ENCODE results near the gene PEX5L.

Gene PEX5L

DNA sequence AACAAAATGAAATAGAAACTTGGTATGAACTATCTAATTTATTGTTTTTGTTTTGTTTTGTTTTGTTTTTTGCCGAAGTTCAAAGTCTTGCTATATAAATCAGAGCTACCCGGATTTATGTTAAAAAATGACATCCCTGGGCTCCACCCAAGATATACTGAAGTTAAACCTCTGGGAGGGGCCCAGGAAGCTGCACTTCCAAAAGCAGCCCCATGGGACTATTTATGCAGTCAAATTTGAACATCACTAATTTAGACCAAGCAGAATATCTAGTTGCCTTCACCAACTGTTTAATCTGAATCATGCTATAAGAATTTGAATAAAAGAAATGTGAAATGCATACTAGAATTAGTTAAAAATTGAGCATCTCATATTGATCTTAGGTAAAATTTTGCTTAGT, 32.2 kb downstream of the PEX5L start:
- no peak for DNase-seq

GRCh38 chr3:180002006-180002405, 34.7 kb downstream of the PEX5L start:
- DNase-seq = no peak

DNA sequence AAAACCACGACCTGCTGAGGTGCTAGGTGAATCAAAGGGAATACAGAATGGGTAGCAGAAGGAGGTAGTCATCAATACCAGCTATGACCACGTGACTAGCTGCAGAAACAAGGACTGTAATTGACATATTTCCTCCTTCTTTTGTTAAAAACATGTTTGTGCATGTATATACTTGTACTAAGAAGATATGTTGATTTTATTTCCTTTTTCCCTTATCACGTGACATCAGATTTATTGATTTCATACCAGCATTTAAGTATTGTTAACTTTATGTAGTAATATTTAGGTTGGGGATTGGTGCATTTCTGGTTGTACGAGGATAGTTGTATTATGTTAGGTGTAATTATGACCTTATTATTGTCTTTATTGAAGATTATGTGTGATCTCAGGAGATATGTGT, 36.2 kb downstream of the PEX5L start:
- no peak for DNase-seq

GRCh38 chr3:179995406-179995805, 41.3 kb downstream of the PEX5L start:
- no peak for DNase-seq

- no peak for DNase-seq
Observed at GRCh38 chr3:179991883-179992282, 44.9 kb downstream of the PEX5L start.

- no peak for DNase-seq
Observed at GRCh38 chr3:179991104-179991503, 45.6 kb downstream of the PEX5L start.

DNA sequence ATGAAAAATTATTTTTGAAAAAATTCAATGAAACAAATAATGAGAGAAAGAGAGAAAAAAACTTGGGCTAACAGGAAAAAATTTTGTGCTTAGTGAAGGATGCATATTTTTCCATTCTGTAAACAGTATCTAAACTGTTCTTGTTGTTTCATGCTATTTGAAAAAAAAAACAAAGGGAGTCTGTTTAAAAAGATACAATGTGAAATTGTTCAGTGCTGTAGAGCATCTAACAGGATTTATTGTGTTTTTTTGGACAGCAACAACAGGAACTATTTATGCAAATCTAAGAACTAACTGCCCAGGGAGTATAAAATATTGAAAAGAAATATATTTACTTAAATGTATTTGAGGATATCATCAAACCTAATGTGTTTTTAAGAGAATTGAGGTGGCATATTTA, 55.1 kb downstream of the PEX5L start:
- DNase-seq = no peak

DNA sequence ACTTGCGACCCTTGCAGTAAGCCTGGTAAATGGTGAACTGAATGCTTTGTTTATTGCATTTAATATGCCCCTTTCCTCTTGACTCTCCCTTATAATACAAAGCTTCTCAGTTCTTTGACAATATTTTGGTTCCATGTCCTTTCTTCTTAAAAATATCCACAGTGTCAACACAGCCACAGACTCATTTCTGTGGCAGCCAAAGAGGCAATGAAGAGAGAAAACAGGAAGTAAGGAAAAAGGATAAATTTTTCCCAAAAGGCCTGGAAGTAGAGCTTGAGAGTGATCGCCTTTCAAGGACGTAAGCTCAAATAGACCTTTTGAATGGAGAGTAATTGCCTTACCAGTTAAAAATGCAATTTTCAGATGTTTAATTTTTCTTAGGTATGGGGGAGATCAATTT, 59.4 kb downstream of the PEX5L start:
- no peak for DNase-seq

GRCh38 chr3:179973931-179974361, 62.8 kb downstream of the PEX5L start:
- DNase-seq = peak; percentile 48

DNA sequence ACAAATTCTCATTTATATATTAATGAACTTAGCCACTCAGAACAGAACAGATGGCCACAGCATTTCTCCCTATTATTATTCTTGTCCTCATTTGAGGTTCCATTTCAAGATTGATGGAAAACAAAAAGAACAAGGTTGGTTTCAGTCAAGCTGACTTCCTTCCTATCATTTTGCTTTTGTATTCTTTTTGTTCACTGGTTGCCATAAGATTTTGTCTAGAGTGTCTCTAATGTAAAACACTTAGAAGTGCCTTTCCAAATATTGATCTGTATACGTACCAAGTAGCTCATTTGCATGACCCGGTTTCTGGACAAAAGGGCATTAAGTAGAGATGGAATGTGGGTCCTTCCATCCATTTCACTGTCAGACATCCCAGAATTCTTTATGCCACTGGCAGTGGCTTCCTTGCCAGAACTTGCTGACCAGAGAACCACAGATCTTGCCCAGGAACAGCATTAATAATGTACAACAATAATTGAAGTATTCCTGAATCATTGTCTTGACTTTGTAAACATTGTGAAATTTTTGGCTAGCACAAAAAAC, 63.8 kb downstream of the PEX5L start:
- no peak for DNase-seq

DNA sequence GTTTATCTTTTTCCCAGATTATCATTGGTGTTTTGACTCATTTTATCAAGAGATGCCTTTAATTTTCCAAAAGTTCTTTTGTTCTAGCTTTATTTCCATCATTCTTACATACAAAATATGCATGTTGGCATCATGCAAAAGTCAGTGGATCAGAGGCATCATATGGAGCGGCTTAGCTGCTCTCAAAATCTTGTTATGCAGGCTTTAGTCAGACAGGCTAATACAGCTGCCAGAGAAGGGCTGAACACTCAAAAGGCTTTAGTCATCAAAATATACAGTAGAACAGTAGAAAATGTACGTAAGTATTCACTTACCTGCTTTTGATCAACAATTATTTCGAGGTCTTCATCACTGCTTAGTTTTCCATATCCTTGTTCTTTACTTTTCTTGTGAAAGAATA, 65.5 kb downstream of the PEX5L start:
- no peak for DNase-seq

DNA sequence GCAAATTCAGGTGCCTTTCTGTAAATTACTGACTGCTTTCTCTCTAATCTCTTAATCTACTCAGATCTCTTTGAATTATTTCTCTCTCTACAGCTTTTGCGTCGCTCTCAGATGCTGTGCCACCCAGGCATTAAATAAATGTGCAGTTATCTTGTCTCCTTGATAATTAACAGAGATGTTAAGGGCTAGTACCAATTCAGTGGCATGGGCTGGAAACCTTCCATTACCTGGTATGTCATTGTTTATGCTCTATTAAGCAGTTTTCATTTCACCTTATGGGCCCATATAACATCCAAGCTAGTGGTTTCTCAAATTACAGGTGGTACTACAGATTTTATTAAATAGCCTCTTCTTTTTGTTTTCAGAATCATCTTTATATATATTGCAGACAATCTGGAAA, 66.0 kb downstream of the PEX5L start:
- DNase-seq = no peak

DNA sequence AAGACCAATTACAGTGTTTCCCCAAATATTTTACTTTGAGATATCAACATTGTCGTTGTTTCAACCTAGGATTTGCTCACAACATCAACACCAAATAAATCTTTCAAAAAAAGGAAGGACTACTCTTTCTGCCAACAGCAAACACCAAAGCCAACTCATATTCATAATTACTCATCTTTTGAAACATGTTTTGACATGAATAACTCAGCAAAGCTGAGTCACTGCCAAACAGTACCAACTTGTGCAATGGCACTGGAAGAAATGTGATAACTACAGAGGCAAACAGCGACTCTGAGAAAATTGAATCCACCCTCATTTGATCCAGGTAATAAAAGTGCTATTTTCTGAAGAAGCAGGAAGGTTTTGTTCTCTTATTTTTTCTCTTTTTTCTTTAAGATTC, 67.2 kb downstream of the PEX5L start:
- peak; percentile 93 for DNase-seq

GRCh38 chr3:179967622-179968021, 69.1 kb downstream of the PEX5L start:
- DNase-seq = no peak

DNA sequence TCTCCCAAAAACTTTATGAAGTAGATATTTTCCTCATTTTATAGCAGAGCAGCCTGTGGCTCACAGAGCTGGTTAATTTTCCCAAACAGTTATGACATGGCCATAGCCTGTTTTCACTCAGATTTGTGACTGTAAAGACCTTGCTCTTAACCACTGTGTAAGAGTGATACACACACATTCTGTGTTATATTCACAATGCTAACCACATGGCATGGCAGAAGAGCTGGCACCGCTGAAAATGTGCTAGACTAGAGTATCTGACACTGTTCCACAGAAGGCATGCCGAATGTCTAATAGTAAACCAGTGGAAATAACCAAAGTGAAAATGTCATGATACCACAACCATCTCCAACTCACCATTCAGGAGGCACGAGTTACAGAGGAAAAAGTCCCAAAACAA, 71.8 kb downstream of the PEX5L start:
- no peak for DNase-seq

GRCh38 chr3:179962629-179963387, 73.9 kb downstream of the PEX5L start:
- no peak for DNase-seq

DNA sequence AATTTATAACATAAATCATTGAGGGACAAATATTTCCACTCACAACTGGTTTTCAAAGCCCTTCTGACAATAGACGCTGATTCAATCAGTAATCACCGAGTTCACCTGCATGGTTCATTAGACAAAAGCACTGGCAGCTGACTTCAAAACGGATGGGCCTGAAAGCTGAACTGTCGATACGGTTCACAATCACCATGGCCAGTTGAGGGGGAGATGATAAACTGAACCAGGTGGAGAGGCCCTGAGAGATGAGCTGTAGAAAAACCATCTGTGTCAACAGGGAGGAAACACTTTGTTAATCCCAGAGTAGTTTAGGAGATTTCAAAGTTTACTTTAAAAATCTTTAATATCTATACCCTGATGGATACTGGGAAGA, 75.0 kb downstream of the PEX5L start:
- no peak for DNase-seq

DNA sequence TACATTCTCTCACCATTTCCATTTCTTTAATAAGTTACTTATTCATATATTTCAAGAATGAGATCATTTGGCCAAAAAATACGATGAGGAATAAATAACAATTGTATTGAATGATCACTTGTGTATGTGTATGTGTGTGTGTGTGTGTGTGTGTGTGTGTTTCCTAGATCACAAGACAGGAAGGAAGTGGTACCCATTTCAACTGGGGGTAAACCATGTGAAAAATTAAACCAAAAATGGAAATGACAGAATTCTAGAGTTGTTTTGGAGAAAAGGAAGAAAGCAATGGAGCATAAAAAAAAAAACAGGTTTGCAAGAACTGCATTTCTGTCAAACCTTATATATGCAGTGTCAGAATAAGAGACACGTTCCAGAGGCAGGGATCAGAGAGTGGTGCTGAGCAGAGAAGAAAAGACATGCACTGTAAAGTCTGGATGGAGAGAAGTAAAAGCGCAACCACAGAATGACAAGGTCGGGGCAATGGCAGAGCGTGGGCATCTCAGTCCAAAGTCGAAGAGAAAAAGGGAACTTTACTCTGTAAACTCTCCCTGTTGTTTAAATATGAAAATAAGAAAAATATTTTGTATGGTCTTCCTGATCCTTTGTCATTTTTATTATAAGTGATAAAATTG, 75.5 kb downstream of the PEX5L start:
- no peak for DNase-seq

DNA sequence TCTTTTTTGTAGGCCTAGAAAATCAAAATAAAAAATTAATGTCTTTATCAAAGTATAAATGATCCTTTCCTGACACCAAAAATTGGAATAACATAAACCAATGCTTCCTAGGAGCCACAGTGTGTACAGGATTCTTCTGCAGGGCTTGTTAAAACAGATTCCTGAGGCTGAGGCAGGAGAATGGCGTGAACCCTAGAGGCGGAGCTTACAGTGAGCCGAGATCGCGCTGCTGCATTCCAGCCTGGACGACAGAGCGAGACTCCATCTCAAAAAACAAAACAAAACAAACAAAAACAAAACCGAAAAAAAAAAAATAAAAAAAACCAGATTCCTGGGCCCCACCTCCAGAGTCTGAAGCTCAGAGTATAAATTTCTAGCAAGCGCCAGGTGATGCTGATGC, 78.0 kb downstream of the PEX5L start:
- DNase-seq = no peak

- peak; percentile 15 for DNase-seq
Observed at GRCh38 chr3:179958143-179958542, 78.6 kb downstream of the PEX5L start.

- no peak for DNase-seq
Observed at GRCh38 chr3:179957264-179957845, 79.4 kb downstream of the PEX5L start.

DNA sequence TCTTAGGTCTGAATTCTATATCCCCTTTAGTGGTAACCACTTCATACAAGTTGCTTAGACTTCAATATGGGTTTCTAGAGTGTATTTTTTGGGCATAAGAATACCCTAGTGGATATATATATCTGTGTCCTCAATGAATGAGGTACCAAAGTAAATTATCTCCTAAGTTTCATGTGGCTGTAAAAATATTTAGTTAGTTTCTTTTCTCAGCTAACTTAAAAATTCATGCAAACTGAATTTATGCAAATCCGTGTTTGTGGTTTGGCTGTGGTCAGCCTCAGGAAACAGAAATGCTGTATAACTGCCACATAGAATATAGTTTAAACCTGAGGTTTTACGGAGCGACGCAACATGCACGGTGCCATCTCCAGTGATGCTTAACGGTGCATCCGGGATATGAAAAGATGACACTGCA, 80.3 kb downstream of the PEX5L start:
- DNase-seq = peak; percentile 80

DNA sequence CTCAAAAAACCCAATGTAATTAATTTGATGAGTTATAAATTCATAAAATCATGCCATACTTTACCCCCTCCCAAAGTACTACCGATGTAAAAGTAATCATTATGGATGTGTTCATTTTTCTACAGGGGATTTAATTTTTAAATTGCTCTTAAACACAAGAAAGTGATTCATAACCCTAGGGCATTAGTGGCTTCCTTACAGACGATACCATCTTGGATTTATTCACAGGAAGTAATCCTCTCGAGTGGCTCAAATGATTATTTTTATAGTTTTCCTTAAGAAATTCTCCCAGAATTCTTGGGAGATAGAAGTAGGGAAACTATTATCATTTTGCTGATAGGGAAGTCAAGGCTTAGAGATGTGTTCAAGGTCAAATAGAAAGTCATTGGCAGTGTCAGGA, 80.9 kb downstream of the PEX5L start:
- DNase-seq = peak; percentile 11

GRCh38 chr3:179955286-179955685, 81.5 kb downstream of the PEX5L start:
- DNase-seq = no peak

Data from MV-4-11 (cell line).